Measurements from ENCODE around the gene KRT78.
"Not testable (repeated sequence)": the region's sequence is repeated elsewhere in the genome, so short reads cannot be mapped to it uniquely, and the experiment has no call there.

KRT78 gene

GRCh38 chr12:52871291-52872039 is 22.7 kb upstream of the KRT78 start:
- peak; percentile 94 for DNase-seq

GRCh38 chr12:52870361-52871290 is 21.8 kb upstream of the KRT78 start:
- peak; percentile 76 for DNase-seq

- DNase-seq = no peak
Measured at GRCh38 chr12:52867642-52868041, 18.8 kb upstream of the KRT78 start.

- DNase-seq = no peak
Measured at GRCh38 chr12:52867152-52867551, 18.4 kb upstream of the KRT78 start.

- DNase-seq = peak; percentile 75
Measured at GRCh38 chr12:52865090-52865944, 16.5 kb upstream of the KRT78 start.

- DNase-seq = no peak
Measured at GRCh38 chr12:52862023-52862422, 13.2 kb upstream of the KRT78 start.

- no peak for DNase-seq
Measured at GRCh38 chr12:52861511-52861910, 12.7 kb upstream of the KRT78 start.

- peak; percentile 99 for DNase-seq
Measured at GRCh38 chr12:52860102-52860823, 11.5 kb upstream of the KRT78 start.

GRCh38 chr12:52857500-52857899 is 8.7 kb upstream of the KRT78 start:
- DNase-seq = no peak

- no peak for DNase-seq
Measured at GRCh38 chr12:52856787-52857186, 8.0 kb upstream of the KRT78 start.

- DNase-seq = not testable (repeated sequence)
Measured at GRCh38 chr12:52856077-52856476, 7.3 kb upstream of the KRT78 start.

GRCh38 chr12:52851787-52852186 is 3.0 kb upstream of the KRT78 start:
- DNase-seq = no peak

GRCh38 chr12:52850681-52851080 is 1.9 kb upstream of the KRT78 start:
- no peak for DNase-seq

GRCh38 chr12:52849511-52849910 is 717 bp upstream of the KRT78 start:
- no peak for DNase-seq

GRCh38 chr12:52847335-52848102 is 1.3 kb downstream of the KRT78 start:
- no peak for DNase-seq

- no peak for DNase-seq
Measured at GRCh38 chr12:52846356-52846970, 2.3 kb downstream of the KRT78 start.

- DNase-seq = no peak
Measured at GRCh38 chr12:52845946-52846345, 2.8 kb downstream of the KRT78 start.

GRCh38 chr12:52844386-52844785 is 4.4 kb downstream of the KRT78 start:
- no peak for DNase-seq

GRCh38 chr12:52839436-52840105 is 9.2 kb downstream of the KRT78 start:
- DNase-seq = no peak
